HepG2 (cell line): ENCODE data around the gene FCHO1. TPM values are rescaled to one million over a fixed set of nuclear protein-coding genes. Genes with fewer than 3 reads are reported as not detected.

Source experiments
- ATF1 ChIP-seq: IDR thresholded peaks from 2 replicates; pipeline ENCODE4 v1.6.1; 2016; ENCODE audit warnings: mild to moderate bottlenecking, control low read depth
- CENPX ChIP-seq: sonication (generic); formaldehyde crosslinking; IDR thresholded peaks from 2 replicates; pipeline ENCODE4 v1.9.0; 2021; ENCODE audit warnings: mild to moderate bottlenecking, missing genetic modification reagents, moderate library complexity
- DNMT3B ChIP-seq: conservative IDR thresholded peaks from 2 replicates; pipeline ENCODE4 v1.6.1; 2016; ENCODE audit warnings: missing biosample characterization, control low read depth
- ESRRA ChIP-seq: sonication (generic); formaldehyde crosslinking; IDR thresholded peaks from 2 replicates; pipeline ENCODE4 v1.5.1; 2020; ENCODE audit warnings: mild to moderate bottlenecking, low read depth, missing genetic modification reagents
- GATA4 ChIP-seq: sonication (generic); IDR thresholded peaks from 2 replicates; pipeline ENCODE4 v1.6.1; 2016; ENCODE audit warnings: antibody characterized with exemption, low read depth, borderline replicate concordance
- GPN1 ChIP-seq: sonication (generic); formaldehyde crosslinking; IDR thresholded peaks from 2 replicates; pipeline ENCODE4 v1.5.1; 2020; ENCODE audit warnings: missing genetic modification reagents, borderline replicate concordance
- MED13 ChIP-seq: sonication (generic); formaldehyde crosslinking; IDR thresholded peaks from 2 replicates; pipeline ENCODE4 v1.5.0; 2020; ENCODE audit warnings: missing genetic modification reagents
- RELA ChIP-seq: sonication (generic); formaldehyde crosslinking; IDR thresholded peaks from 2 replicates; pipeline ENCODE4 v1.4.0; 2020; ENCODE audit warnings: missing genetic modification reagents
- SIX1 ChIP-seq: sonication (generic); formaldehyde crosslinking; IDR thresholded peaks from 2 replicates; pipeline ENCODE4 v1.4.0; 2020; ENCODE audit warnings: missing genetic modification reagents, borderline replicate concordance
- ZFP36 ChIP-seq: fragments of 150-350 bp; IDR thresholded peaks from 2 replicates; pipeline ENCODE4 v1.6.1; 2018; ENCODE audit warnings: borderline replicate concordance, low read length, low read depth; ENCODE audit not compliant: partially characterized antibody
- ZNF101 ChIP-seq: sonication (generic); formaldehyde crosslinking; IDR thresholded peaks from 2 replicates; pipeline ENCODE4 v1.4.0; 2020; ENCODE audit warnings: mild to moderate bottlenecking, low read depth, missing genetic modification reagents, borderline replicate concordance
- ZNF20 ChIP-seq: sonication (generic); formaldehyde crosslinking; IDR thresholded peaks from 2 replicates; pipeline ENCODE4 v1.4.0; 2020; ENCODE audit warnings: mild to moderate bottlenecking, moderate library complexity, missing genetic modification reagents
- ZNF207 ChIP-seq: fragments of 450-650 bp; IDR thresholded peaks from 2 replicates; pipeline ENCODE4 v1.6.1; 2016; ENCODE audit warnings: antibody characterized with exemption, borderline replicate concordance
- ZNF232 ChIP-seq: sonication (generic); formaldehyde crosslinking; IDR thresholded peaks from 2 replicates; pipeline ENCODE4 v1.4.0; 2020; ENCODE audit warnings: missing genetic modification reagents, borderline replicate concordance
- ZNF317 ChIP-seq: sonication (generic); formaldehyde crosslinking; IDR thresholded peaks from 2 replicates; pipeline ENCODE4 v1.5.0; 2020; ENCODE audit warnings: mild to moderate bottlenecking, missing genetic modification reagents
- ZNF550 ChIP-seq: sonication (generic); formaldehyde crosslinking; IDR thresholded peaks from 2 replicates; pipeline ENCODE4 v1.4.0; 2020; ENCODE audit warnings: mild to moderate bottlenecking, missing genetic modification reagents, borderline replicate concordance
- polyA plus RNA-seq, 8 experiments: library from polyadenylated mRNA; depleted of rRNA in 3 of 8; stranded (reverse) in 7 of 8; unstranded in 1 of 8; fragments of >200 nt; fragmentation: Illumina TruSeq in 4 of 8; extraction: Trizol in 4 of 8; gene quantifications; 2 replicates each; pipeline versions ENCODE4 v1.2.1 to v1.2.3, GENCODE V29; 2011 to 2016; ENCODE audit warnings: low read depth in 4 of 8, missing spikeins in 1 of 8, mixed read lengths in 1 of 8; ENCODE audit not compliant: insufficient read depth in 1 of 8
- total RNA-seq, 5 experiments: library from RNA; depleted of rRNA; stranded (reverse); fragments of >200 nt; fragmentation: Illumina TruSeq; extraction: Trizol; gene quantifications; 2 replicates each; pipeline ENCODE4 v1.2.3, GENCODE V29; 2016; ENCODE audit warnings: low read depth in 1 of 5
- TF ChIP-seq, protein P1 (sequence below): sonication (generic); formaldehyde crosslinking; IDR thresholded peaks from 2 replicates; pipeline ENCODE4 v1.5.1; 2020; ENCODE audit warnings: missing genetic modification reagents, mild to moderate bottlenecking, borderline replicate concordance
- TF ChIP-seq, protein P2 (sequence below): sonication (generic); formaldehyde crosslinking; IDR thresholded peaks from 2 replicates; pipeline ENCODE4 v1.5.1; 2020; ENCODE audit warnings: missing genetic modification reagents, mild to moderate bottlenecking, borderline replicate concordance
- TF ChIP-seq, protein P3 (sequence below): sonication (generic); formaldehyde crosslinking; IDR thresholded peaks from 2 replicates; pipeline ENCODE4 v1.8.1; 2023; ENCODE audit warnings: missing genetic modification reagents, mild to moderate bottlenecking, borderline replicate concordance
- TF ChIP-seq, protein P4 (sequence below): sonication (generic); formaldehyde crosslinking; IDR thresholded peaks from 2 replicates; pipeline ENCODE4; 2020; ENCODE audit warnings: missing genetic modification reagents, mild to moderate bottlenecking, borderline replicate concordance
- TF ChIP-seq, protein P5 (sequence below): conservative IDR thresholded peaks from 2 replicates; pipeline ENCODE4 v1.6.1; 2018; ENCODE audit warnings: missing genetic modification reagents
- TF ChIP-seq, protein P6 (sequence below): sonication (generic); formaldehyde crosslinking; IDR thresholded peaks from 2 replicates; pipeline ENCODE4 v1.4.0; 2020; ENCODE audit warnings: missing genetic modification reagents

Gene FCHO1
- total and polyA plus RNA-seq, 2 of the 13 experiments (the other 11 are each of a cell fraction or from before 2014, with no cell fraction given): 1.3 to 3.1 TPM

DNA sequence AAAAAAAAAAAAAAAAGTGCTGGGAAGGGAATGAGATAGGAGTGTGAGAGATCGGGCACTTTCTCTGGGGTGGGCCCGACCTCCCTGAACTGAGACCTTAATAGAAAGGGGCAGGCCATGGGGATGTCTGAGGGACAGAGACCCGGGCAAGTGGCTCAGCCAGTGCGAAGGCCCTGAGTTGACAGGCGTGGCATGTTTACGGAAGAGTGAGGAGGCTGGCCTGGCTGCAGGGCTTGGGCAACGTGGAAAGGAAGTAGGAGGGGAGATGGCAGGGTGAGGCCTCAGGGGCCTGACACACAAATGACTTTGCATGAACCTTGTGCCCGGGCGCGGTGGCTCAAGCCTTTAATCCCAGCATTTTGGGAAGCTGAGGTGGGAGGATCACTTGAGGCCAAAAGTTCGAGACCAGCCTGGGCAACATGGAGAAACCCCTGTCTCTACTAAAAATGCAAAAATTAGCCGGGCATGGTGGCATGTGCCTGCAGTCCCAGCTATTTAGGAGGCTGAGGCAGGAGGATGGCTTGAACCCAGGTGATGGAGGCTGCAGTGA, 13.9 kb downstream of the FCHO1 start (continued):
- TF ChIP-seq, protein P1, sequence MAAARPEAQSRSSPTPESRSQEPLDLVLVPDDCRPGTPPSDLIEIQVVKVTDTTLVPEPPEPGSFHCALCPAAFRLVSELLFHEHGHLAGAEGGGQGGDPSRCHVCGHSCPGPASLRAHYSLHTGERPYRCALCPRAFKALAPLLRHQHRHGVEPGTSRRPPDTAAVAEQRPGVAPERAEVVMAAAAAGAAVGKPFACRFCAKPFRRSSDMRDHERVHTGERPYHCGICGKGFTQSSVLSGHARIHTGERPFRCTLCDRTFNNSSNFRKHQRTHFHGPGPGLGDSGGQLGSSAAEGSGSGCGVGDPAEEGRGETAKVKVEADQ: no peak
- TF ChIP-seq, protein P2, sequence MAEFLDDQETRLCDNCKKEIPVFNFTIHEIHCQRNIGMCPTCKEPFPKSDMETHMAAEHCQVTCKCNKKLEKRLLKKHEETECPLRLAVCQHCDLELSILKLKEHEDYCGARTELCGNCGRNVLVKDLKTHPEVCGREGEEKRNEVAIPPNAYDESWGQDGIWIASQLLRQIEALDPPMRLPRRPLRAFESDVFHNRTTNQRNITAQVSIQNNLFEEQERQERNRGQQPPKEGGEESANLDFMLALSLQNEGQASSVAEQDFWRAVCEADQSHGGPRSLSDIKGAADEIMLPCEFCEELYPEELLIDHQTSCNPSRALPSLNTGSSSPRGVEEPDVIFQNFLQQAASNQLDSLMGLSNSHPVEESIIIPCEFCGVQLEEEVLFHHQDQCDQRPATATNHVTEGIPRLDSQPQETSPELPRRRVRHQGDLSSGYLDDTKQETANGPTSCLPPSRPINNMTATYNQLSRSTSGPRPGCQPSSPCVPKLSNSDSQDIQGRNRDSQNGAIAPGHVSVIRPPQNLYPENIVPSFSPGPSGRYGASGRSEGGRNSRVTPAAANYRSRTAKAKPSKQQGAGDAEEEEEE (CRISPR knock-in tag): no peak
- TF ChIP-seq ESRRA (CRISPR knock-in tag) (peak; percentile 71), RELA (no peak), SIX1 (CRISPR knock-in tag) (no peak), GPN1 (CRISPR knock-in tag) (no peak), ZNF20 (CRISPR knock-in tag) (no peak), ZFP36 (no peak), ZNF550 (CRISPR knock-in tag) (no peak), GATA4 (no peak), ATF1 (CRISPR knock-in tag) (peak; percentile 48; the same call in 1 of the 2 replicates), ZNF317 (no peak), MED13 (CRISPR knock-in tag) (no peak), ZNF207 (no peak), DNMT3B (CRISPR knock-in tag) (no peak), CENPX (no peak), ZNF101 (CRISPR knock-in tag) (no peak), ZNF232 (CRISPR knock-in tag) (no peak)
- TF ChIP-seq, protein P3, sequence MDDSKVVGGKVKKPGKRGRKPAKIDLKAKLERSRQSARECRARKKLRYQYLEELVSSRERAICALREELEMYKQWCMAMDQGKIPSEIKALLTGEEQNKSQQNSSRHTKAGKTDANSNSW (CRISPR knock-in tag): no peak
- TF ChIP-seq, protein P4, sequence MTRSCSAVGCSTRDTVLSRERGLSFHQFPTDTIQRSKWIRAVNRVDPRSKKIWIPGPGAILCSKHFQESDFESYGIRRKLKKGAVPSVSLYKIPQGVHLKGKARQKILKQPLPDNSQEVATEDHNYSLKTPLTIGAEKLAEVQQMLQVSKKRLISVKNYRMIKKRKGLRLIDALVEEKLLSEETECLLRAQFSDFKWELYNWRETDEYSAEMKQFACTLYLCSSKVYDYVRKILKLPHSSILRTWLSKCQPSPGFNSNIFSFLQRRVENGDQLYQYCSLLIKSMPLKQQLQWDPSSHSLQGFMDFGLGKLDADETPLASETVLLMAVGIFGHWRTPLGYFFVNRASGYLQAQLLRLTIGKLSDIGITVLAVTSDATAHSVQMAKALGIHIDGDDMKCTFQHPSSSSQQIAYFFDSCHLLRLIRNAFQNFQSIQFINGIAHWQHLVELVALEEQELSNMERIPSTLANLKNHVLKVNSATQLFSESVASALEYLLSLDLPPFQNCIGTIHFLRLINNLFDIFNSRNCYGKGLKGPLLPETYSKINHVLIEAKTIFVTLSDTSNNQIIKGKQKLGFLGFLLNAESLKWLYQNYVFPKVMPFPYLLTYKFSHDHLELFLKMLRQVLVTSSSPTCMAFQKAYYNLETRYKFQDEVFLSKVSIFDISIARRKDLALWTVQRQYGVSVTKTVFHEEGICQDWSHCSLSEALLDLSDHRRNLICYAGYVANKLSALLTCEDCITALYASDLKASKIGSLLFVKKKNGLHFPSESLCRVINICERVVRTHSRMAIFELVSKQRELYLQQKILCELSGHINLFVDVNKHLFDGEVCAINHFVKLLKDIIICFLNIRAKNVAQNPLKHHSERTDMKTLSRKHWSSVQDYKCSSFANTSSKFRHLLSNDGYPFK: peak; percentile 26; the same call in 1 of the 2 replicates
- TF ChIP-seq, protein P5, sequence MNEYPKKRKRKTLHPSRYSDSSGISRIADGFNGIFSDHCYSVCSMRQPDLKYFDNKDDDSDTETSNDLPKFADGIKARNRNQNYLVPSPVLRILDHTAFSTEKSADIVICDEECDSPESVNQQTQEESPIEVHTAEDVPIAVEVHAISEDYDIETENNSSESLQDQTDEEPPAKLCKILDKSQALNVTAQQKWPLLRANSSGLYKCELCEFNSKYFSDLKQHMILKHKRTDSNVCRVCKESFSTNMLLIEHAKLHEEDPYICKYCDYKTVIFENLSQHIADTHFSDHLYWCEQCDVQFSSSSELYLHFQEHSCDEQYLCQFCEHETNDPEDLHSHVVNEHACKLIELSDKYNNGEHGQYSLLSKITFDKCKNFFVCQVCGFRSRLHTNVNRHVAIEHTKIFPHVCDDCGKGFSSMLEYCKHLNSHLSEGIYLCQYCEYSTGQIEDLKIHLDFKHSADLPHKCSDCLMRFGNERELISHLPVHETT (CRISPR knock-in tag): no peak
- TF ChIP-seq, protein P6, sequence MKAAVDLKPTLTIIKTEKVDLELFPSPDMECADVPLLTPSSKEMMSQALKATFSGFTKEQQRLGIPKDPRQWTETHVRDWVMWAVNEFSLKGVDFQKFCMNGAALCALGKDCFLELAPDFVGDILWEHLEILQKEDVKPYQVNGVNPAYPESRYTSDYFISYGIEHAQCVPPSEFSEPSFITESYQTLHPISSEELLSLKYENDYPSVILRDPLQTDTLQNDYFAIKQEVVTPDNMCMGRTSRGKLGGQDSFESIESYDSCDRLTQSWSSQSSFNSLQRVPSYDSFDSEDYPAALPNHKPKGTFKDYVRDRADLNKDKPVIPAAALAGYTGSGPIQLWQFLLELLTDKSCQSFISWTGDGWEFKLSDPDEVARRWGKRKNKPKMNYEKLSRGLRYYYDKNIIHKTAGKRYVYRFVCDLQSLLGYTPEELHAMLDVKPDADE (CRISPR knock-in tag): no peak
